NAMALWA (cell line): ENCODE data around the gene PEDS1.
"Not testable (repeated sequence)": the region's sequence is repeated elsewhere in the genome, so short reads cannot be mapped to it uniquely, and the experiment has no call there.

Source experiments
- DNase-seq: peaks from one replicate; pipeline ENCODE4 v3.0.0-alpha.2; 2015; ENCODE audit warnings: low spot score

The PEDS1 gene

GRCh38 chr20:50153500-50154377 lies at the start of gene PEDS1:
TSS of gene PEDS1 (minus strand) at chr20:50153723. CDS start at chr20:50153637, 86 bp downstream.
- peak; percentile 83 for DNase-seq

DNA sequence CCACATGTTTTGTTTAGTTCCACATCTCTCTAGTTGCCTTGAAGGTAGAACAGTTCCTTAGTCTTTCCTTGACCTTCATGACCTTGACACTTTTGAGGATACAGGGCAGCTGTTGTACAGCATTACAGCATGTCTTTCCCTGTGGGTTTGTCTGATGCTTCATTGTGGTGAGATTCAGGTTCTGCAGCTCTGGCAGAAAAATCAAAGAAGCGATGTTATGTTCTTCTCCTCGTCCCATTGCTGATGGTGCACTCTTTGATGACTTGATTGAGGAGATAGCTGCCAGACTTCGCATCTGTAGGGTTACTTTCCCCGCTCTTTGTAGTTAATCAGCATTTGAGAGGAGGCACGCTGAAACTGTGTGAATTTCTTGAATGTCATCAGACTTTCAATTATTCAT lies 49.2 kb upstream of the PEDS1 start:
- DNase-seq, result no peak

DNA sequence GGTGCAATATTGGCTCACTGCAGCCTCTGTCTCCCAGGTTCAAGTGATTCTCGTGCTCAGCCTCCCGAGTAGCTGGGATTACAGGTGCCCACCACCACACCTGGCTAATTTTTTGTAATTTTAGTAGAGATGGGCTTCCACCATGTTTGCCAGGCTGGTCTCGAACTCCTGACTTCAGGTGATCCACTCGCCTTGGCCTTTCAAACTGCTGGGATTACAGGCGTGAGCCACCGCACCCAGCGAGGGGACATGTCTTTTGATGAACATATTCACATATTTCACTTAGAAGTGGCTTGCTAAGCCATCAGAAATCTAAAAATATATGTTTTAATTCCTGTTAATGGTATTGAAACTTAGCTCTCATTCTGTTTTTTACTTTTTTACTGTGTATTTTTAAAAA lies 48.2 kb upstream of the PEDS1 start:
- not testable (repeated sequence) for DNase-seq

DNA sequence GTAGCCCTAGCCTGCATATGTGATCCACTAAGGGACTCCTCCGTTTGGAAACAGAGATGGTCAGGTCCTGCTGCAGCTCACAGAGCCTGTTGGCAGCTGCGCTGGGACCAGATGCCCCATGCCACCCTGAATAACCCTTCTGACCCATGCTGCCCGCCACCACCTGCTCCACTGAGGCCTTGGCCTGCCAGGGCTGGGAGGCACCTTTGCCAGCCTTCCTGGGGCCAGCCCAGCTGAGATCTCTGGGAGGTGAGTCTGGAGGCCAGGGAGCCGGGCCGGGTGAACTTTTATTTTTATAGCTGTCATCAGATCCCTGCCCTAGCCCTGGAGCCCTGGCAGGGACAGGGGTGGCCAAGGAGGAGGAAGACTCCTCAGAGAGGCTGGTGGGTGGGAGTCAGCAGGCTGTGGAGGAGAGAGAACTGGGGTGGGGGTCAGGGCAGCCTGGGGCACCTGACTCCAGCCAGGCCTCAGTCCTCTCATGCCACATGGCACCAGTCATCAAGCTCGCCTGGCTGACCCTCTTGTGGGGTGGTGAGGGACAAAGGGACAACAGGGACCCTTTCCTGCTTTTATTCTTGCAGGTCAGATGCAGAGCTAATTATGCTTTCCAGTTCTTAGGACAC lies 47.1 kb upstream of the PEDS1 start:
- no peak for DNase-seq

- no peak for DNase-seq
These were observed 46.2 kb upstream of the PEDS1 start for GRCh38 chr20:50199703-50200102.

- no peak for DNase-seq
These were observed 45.2 kb upstream of the PEDS1 start for GRCh38 chr20:50198716-50199115.

DNA sequence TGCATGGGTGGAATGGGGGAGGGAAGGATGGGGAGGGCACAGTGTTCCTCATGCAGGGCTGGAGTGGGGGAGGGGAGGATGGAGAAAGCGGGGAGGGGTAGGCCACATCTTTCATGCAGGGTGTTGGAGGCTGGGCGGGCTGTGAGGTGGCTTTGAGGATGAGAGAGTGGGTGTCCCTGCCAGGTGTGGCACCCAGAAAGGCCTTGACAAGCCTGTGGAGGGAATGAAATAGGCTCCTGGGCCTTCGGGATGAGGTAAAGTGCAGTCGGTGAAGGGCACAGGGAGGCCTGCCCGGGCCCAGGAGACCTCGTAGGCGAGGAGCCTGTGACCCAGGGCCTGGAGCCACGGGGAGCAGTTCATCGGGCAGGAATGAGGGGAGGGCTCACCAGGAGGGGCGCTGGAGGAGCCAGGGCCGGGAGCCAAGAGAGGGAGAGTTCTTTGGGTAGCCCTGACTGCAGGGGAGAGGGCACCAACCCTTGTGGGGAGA lies 44.7 kb upstream of the PEDS1 start:
- no peak for DNase-seq

DNA sequence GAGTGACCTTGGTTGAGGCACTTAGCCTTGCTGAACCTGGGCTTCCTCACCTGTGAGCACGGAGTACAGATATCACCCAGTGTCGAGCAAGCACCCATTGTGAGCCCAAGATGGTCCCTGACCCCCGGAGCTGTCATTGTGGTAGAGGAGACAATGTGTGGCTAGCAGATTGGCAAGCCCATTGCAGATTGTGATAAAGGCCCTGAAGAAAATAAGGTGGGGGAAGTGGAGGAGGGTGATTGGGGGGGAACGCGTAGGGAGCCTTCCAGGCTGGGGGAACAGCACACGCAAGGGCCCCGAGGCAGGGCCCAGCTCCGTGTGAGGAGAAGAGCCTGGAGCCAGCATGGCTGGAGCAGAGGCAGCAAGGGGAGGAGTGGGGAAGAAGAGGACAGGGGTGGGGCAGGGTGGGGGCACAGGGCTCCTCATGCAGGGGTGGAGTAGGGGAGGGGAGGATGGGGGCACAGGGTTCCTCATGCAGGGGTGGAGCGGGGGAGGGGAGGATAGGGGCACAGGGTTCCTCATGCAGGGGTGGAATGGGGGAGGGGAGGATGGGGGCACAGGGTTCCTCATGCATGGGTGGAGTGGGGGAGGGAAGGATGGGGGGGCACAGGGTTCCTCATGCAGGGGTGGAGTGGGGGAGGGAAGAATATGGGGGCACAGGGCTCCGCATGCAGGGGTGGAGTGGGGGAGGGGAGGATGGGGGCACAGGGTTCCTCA lies 44.1 kb upstream of the PEDS1 start:
- no peak for DNase-seq

GRCh38 chr20:50196896-50197295 lies 43.4 kb upstream of the PEDS1 start:
- no peak for DNase-seq

GRCh38 chr20:50196248-50196647 lies 42.7 kb upstream of the PEDS1 start:
- no peak for DNase-seq

DNA sequence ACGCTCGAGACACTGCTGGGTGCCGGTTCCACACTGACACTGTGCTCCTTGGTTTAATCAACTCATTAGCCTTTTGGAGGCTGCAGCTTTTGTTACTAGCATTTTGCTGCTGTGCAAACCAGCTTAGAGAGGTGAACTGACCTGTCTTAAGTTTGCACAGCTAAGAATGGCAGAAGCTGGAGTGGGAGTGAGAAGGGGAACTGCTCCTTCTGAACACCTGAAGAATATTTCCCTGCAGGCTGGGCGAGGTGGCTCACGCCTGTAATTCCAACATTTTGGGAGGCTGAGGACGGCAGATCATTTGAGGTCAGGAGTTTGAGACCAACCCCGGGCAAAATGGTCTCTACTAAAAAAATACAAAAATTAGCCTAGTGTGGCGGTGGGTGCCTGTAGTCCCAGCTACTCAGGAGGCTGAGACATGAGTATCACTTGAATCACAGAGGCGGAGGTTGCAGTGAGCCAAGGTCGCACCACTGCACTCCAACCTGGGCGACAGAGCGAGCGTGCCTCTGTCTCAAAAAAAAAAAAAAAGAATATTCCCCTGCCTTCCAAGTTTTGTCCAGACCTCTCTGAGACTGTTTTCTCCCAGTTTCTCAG lies 42.1 kb upstream of the PEDS1 start:
- DNase-seq, result no peak

GRCh38 chr20:50194831-50195523 lies 41.5 kb upstream of the PEDS1 start:
- DNase-seq, result no peak

GRCh38 chr20:50194422-50194830 lies 40.9 kb upstream of the PEDS1 start:
- no peak for DNase-seq

DNA sequence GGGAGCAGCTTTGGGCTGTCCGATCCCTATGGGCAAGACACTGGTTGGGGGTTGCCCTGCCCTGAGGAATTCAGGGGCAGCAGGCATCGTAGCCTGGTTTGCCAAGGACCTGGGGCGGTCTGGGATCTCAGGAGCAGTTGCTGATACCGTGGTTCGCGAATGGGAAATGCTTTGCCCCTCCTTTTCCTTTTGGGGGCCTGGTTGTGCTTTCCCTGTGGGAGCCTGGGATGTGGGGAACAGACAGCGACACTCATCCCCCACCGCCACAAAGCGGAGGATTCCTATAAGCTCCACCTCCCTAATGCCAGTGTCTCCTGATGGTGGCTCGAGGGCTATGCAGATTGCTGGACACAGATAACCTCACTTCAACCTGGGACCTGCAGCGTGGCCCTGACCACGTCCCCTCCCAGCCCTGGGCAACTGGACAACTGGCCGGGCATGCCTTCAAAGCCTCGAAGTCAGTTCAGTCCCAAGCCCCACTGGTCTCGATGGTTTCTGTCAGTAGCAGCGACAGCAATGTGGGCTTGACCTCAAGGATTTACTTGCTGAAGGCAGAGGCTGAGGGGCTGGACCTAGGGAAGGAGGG lies 40.4 kb upstream of the PEDS1 start:
- DNase-seq, result no peak

DNA sequence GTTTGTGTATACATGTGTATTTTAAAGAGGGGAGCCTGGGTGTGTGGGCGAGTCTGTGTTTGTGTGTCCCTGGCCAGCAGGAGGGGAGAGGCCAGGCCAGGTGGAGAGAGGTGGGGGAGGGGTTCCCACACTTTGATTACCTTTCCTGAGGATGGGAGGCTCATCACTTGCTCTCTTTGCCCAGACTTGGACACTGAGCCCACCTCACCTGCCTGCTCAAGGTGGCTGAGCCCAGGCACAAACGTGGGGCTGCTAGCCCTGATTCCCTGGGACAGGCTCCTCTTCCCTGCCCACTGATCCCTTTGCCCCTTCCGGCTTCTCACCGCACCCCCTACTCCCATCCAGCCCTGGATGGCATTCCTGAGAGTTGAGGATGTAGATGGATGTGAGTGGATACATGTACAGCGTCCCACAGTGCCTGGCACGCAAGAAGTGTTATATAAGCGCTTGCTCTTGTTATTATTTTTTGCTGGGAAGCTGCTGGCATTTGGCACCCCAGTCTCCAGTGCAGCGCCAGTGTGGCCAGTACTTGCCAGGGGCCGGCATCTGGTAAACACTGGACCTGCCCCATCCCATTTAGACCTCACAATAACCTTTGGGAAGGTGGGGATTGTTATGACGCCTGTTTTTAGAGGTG lies 39.8 kb upstream of the PEDS1 start:
- DNase-seq, result no peak

DNA sequence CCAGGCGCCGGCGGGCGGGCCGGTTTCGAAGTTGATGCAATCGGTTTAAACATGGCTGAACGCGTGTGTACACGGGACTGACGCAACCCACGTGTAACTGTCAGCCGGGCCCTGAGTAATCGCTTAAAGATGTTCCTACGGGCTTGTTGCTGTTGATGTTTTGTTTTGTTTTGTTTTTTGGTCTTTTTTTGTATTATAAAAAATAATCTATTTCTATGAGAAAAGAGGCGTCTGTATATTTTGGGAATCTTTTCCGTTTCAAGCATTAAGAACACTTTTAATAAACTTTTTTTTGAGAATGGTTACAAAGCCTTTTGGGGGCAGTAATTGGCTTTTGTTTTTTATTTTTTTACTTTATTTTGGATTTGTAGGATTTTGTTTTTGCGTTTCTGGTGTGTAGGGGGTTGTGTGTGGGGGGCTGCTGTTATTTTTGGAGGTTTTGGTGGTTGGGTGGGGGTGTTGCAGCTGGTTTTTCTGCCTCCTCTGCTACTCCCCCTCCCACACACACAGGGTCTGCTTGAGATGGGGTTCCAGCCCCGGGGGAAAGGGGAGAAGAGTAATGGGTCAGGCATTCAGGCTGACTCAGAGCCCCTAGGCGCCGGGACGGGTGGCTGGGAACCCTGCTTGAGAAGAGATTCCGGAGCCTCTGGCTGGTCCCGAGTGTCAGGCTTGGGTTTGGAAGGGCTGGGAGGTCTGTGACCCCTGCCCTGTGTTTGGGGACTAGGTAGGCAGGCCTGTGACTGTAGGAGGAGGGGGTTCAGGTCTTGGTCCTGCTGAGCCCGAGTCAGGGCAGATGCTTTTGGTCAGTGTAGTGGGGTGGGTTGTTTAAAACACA lies 39.1 kb upstream of the PEDS1 start:
- peak; percentile 93 for DNase-seq

DNA sequence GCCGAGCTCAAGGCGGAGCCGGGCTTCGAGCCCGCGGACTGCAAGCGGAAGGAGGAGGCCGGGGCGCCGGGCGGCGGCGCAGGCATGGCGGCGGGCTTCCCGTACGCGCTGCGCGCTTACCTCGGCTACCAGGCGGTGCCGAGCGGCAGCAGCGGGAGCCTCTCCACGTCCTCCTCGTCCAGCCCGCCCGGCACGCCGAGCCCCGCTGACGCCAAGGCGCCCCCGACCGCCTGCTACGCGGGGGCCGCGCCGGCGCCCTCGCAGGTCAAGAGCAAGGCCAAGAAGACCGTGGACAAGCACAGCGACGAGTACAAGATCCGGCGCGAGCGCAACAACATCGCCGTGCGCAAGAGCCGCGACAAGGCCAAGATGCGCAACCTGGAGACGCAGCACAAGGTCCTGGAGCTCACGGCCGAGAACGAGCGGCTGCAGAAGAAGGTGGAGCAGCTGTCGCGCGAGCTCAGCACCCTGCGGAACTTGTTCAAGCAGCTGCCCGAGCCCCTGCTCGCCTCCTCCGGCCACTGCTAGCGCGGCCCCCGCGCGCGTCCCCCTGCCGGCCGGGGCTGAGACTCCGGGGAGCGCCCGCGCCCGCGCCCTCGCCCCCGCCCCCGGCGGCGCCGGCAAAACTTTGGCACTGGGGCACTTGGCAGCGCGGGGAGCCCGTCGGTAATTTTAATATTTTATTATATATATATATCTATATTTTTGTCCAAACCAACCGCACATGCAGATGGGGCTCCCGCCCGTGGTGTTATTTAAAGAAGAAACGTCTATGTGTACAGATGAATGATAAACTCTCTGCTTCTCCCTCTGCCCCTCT lies 38.2 kb upstream of the PEDS1 start:
- peak; percentile 81 for DNase-seq

GRCh38 chr20:50191065-50191543 lies 37.6 kb upstream of the PEDS1 start:
- DNase-seq, result peak; percentile 56
